ENCODE results near the gene HYAL2. TPM values are rescaled to one million over a fixed set of nuclear protein-coding genes. Genes with fewer than 3 reads are reported as not detected.

The HYAL2 gene
- total and polyA plus RNA-seq, 9 of the 15 experiments (the other 6 are each of a cell fraction or from before 2014, with no cell fraction given): 0.36 to 22.7 (median 11.4) TPM; not detected in 1

- no peak for TF ChIP-seq ARID3B (CRISPR knock-in tag; IDR thresholded peaks at IDR 0.05; ENCODE audit: borderline replicate concordance)
- no peak for TF ChIP-seq ADNP (tag; IDR thresholded peaks at IDR 0.05)
- peak; percentile 100 for TF ChIP-seq ETS1 (conservative IDR thresholded peaks at IDR 0.05; ENCODE audit: control insufficient read depth, low read depth, low read length)
- TF ChIP-seq BHLHE40 (IDR thresholded peaks at IDR 0.05; ENCODE audit: low read length): peak; percentile 54
- TF ChIP-seq, protein P1, sequence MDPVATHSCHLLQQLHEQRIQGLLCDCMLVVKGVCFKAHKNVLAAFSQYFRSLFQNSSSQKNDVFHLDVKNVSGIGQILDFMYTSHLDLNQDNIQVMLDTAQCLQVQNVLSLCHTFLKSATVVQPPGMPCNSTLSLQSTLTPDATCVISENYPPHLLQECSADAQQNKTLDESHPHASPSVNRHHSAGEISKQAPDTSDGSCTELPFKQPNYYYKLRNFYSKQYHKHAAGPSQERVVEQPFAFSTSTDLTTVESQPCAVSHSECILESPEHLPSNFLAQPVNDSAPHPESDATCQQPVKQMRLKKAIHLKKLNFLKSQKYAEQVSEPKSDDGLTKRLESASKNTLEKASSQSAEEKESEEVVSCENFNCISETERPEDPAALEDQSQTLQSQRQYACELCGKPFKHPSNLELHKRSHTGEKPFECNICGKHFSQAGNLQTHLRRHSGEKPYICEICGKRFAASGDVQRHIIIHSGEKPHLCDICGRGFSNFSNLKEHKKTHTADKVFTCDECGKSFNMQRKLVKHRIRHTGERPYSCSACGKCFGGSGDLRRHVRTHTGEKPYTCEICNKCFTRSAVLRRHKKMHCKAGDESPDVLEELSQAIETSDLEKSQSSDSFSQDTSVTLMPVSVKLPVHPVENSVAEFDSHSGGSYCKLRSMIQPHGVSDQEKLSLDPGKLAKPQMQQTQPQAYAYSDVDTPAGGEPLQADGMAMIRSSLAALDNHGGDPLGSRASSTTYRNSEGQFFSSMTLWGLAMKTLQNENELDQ (CRISPR knock-in tag; IDR thresholded peaks at IDR 0.05; ENCODE audit: borderline replicate concordance): no peak
- TF ChIP-seq, protein P2, sequence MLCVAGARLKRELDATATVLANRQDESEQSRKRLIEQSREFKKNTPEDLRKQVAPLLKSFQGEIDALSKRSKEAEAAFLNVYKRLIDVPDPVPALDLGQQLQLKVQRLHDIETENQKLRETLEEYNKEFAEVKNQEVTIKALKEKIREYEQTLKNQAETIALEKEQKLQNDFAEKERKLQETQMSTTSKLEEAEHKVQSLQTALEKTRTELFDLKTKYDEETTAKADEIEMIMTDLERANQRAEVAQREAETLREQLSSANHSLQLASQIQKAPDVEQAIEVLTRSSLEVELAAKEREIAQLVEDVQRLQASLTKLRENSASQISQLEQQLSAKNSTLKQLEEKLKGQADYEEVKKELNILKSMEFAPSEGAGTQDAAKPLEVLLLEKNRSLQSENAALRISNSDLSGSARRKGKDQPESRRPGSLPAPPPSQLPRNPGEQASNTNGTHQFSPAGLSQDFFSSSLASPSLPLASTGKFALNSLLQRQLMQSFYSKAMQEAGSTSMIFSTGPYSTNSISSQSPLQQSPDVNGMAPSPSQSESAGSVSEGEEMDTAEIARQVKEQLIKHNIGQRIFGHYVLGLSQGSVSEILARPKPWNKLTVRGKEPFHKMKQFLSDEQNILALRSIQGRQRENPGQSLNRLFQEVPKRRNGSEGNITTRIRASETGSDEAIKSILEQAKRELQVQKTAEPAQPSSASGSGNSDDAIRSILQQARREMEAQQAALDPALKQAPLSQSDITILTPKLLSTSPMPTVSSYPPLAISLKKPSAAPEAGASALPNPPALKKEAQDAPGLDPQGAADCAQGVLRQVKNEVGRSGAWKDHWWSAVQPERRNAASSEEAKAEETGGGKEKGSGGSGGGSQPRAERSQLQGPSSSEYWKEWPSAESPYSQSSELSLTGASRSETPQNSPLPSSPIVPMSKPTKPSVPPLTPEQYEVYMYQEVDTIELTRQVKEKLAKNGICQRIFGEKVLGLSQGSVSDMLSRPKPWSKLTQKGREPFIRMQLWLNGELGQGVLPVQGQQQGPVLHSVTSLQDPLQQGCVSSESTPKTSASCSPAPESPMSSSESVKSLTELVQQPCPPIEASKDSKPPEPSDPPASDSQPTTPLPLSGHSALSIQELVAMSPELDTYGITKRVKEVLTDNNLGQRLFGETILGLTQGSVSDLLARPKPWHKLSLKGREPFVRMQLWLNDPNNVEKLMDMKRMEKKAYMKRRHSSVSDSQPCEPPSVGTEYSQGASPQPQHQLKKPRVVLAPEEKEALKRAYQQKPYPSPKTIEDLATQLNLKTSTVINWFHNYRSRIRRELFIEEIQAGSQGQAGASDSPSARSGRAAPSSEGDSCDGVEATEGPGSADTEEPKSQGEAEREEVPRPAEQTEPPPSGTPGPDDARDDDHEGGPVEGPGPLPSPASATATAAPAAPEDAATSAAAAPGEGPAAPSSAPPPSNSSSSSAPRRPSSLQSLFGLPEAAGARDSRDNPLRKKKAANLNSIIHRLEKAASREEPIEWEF (CRISPR knock-in tag; IDR thresholded peaks at IDR 0.05): peak; percentile 64; the same call in 1 of the 2 replicates
- TF ChIP-seq MYC (IDR thresholded peaks at IDR 0.05; ENCODE audit: low read depth, low read length): peak; percentile 89
- no peak for TF ChIP-seq MYC (CRISPR knock-in tag; IDR thresholded peaks at IDR 0.05; ENCODE audit: borderline replicate concordance, low read depth)
- peak; percentile 85; the same call in 1 of the 2 replicates for TF ChIP-seq BACH1 (tag; IDR thresholded peaks at IDR 0.05)
- TF ChIP-seq ESRRA (IDR thresholded peaks at IDR 0.05; ENCODE audit: borderline replicate concordance, low read depth): no peak; the same call in 1 of the 2 replicates
- no peak for TF ChIP-seq STAG1 (CRISPR knock-in tag; IDR thresholded peaks at IDR 0.05; ENCODE audit: borderline replicate concordance)
- no peak for TF ChIP-seq ZNF277 (CRISPR knock-in tag; IDR thresholded peaks at IDR 0.05; ENCODE audit: borderline replicate concordance)
- TF ChIP-seq RBFOX2 (IDR thresholded peaks at IDR 0.05; ENCODE audit: low read depth, low read length): peak; percentile 86
Measured at GRCh38 chr3:50292159-50293078, 30.1 kb downstream of the HYAL2 start, which contains the start of gene IFRD2 (continued).
